GM21576 (cell line): ENCODE measurements around the gene ARSG.
"Not testable (repeated sequence)": the region's sequence is repeated elsewhere in the genome, so short reads cannot be mapped to it uniquely, and the experiment has no call there.

Source experiments
- ATAC-seq: cut with Tn5 transposase; IDR thresholded peaks from one replicate; pipeline ENCODE4 v1.9.1; 2021; ENCODE audit warnings: mild to moderate bottlenecking, moderate library complexity; ENCODE audit not compliant: unreplicated experiment

The ARSG gene

DNA sequence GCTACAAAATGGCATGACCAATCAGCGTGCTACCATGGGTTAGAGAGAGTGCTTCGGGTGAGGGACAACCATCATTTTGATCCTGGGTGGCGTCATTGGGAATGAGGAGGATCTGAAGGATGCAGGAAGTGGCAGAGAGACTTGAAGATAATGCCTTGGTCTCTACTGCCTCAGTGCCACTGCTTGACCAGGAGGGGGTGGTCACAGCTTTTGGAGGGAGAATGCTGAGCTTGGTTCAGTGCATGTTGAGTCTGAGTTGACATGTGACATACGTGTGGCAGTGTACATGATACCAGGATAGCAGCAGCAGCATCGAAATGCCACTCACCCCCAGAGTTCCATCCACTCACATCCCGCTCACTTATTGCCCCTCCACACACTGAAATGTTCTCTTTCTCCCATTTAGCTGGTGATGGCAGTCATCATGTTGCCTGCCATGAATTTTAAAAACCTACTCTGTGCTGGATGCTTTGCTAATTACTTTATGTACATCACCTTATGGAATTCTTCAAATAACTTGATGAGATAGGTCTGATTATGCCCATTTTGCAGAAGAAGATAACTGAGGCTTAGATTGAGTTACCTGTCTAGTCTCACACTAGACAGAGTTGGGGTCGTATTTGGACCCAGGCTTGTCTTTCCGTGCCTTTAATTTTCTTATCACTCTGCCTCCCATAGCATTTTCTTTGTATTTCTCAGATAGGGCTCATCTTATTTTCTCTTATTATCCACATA lies 36.7 kb downstream of the ARSG start:
- no peak for ATAC-seq

DNA sequence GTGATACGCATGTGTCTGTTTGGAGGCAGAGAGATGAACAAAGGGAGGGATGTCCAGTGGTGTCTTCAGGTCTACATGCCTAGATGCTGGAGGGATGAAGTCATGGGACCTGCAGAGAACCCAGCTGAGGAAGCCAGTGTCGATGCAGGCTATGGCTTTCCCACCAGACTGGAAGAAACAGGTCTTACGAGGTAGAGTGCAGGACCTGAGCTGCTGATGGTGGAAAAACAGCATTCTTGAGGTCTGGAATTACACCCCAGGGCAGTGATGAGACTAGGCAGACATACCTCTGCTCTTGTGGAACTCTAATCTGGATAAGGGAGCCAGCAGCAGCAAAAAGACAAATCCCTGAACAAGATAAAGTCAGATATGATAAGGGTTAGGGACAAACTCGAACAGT lies 37.4 kb downstream of the ARSG start:
- no peak for ATAC-seq

DNA sequence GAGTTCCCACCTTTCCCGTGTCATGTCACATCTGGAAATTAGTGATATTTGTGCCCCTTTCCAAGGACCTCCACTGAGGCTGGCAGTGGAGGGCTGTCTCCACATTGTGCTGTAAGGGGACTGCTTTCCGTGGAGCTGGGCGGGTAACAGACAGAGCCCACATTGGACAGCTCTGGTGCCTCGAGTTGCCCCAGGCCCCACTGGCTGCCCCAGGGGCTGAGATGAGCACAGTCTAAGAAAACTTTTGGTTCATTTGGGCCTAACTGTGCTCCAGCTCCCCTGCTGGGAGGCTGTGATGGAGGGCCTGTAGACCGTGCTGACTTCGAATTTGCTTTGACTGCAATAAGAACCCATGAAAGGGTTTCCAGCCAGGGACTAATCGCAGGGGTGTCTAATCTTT lies 38.0 kb downstream of the ARSG start:
- ATAC-seq, result no peak

DNA sequence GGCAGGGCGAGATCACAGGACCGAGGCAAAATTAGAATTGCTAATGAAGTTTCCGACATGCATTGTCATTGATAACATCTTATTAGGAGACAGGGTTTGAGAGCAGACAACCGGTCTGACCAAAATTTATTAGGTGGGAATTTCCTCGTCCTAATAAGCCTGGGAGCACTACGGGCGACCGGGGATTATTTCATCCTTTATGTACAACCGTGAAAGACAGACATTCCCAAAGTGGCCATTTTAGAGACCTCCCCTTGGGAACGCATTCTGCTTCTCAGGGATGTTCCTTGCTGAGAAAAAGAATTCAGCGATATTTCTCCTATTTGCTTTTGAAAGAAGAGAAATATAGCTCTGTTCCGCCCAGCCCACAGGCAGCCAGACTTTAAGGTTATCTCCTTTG lies 40.6 kb downstream of the ARSG start:
- not testable (repeated sequence) for ATAC-seq

DNA sequence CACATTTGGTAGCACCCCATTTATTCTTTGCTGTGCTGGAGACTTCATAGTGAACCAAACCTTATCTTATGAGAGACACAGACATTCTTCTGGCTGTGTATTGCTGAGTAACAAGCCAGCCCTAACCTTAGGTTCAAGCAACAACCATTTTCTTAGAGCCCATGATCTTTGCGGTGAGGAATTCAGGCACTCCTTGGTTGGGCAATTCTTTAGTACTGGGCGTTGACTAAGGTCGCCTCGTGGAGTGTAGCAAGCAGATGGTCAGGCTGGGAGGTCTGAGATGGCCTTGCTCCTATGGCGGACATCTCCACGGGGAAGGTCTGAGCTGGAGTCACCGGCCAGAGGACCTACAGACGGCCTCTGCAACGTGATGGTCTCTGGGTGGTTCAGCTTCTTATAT lies 43.1 kb downstream of the ARSG start:
- ATAC-seq, result no peak

DNA sequence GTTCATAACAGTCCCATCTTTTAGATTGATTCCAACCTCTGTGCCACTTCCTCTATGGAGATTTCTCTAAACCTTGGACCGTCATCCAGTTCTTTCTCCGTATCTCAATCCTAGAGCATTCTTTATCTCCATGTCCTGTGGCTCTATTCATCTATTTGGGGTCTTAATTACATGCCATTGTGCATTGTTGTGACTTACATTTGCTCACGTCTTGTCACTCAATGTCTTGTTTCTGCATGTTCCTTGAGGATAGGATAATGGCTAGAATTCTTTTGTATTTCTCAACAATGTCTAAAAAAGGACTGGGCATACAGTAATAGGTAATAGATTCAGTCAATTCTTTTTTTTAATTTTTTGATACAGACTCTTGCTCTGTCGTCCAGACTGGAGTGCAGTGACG lies 50.2 kb downstream of the ARSG start:
- ATAC-seq, result no peak

DNA sequence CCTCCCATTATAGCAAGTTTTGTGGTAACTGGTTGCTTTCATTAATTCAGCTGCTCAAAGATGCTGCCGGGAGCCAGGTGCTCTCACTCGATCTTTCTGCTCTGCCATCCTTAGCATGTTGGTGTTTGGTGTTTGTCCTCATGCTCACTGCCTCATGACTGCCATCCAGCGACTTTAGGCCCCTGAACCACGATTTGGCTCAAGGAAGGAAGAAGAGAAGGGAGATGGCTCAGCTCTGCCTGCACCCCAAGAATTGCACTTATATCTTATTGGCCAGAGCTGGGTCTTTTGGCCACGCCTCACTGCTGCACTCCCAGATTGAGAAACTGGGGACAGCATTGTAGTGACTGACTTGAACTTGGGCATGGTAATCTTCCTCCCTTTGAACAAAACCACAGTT lies 52.7 kb downstream of the ARSG start:
- ATAC-seq, result no peak

DNA sequence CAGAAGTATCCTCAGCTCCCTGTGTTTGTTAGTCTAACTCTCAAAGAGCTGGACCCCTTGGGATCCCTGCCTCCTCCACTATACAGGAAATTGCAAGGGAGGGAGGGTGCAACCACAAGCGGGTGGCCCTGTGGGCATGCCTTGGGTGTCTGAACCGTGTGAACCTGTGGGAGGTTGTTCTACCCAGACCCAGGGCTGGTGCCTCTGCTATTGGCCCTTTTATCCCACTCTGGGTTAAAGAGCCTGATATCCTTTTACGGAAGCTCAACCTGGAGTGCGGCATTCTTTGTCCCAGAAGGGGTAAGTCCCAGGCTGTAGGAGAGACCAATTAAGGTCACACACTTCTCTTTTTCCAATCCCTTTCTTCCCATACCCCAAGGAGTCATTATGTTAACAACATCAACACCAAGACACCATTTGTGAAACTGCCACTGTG lies 53.4 kb downstream of the ARSG start:
- ATAC-seq, result no peak

DNA sequence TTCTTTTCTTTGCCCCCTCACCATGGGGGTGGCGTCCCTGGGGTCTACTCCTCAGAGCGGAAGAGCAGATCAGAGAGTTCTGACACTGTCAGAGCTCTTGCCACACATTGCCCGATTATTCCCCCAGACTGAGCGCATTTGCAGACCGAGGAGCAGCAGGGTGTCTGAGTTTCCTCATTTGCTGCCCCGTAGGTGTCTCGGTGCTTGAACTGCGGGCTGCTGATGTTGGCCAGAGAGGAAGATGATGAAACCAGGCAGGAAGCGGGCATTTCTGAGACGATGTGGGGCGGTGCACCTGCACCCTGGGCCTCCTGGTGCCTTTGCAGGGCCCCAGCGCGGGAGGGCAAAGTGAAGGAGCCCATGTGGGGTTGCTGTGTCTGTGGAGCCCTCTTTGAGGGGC lies 55.2 kb downstream of the ARSG start:
- ATAC-seq, result peak; percentile 76

DNA sequence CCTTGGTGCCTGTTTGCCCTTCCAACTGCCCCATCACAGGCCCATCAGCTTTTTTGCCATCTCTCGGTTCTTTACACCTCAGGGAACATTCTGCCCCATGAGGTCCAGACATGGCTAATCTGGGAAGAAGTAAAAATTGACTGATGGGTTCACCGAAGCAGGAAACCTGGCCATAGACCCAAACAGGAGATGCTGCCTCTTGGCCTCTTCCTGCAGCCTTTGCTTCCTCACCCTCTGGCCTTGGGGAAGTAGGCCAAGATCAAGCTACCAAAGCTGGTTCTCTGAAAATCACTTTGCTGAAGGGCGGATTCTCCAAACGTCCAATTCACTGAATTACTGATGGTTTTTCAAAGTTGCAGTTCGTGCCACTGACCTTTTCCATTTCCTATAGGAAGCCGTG lies 56.1 kb downstream of the ARSG start:
- no peak for ATAC-seq

DNA sequence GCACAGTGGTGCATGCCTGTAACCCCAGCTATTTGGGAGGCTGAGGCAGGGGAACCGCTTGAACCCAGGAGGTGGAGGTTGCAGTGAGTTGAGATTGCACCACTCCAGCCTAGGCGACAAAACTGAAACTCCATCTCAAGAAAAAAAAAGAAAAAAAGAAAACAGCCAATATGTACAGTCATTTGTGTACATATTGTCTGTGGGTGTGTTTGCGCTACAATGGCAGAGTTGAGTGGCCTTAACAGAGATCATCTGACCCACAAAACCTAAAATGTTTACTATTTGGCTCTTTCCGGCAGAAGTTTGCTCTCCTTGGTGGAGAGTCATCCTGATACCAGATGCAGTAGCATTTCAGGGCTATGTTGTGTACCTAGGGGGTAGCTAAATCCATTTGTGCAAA lies 57.9 kb downstream of the ARSG start:
- peak; percentile 56 for ATAC-seq

DNA sequence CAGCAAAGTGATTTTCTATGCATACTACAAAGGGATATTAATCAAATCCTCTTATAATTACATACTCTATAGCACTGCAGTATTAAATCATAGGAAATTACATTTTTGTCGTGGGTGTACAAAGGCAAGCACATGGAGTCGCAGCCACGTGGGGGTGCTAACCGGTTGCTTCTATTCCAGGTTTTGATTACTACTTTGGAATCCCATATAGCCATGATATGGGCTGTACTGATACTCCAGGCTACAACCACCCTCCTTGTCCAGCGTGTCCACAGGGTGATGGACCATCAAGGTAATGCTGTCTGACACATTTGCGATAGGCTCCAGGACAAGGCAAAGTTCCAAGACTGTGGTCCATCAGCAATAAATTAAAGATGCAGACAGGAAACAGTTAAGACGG lies 60.1 kb downstream of the ARSG start:
- ATAC-seq, result no peak

DNA sequence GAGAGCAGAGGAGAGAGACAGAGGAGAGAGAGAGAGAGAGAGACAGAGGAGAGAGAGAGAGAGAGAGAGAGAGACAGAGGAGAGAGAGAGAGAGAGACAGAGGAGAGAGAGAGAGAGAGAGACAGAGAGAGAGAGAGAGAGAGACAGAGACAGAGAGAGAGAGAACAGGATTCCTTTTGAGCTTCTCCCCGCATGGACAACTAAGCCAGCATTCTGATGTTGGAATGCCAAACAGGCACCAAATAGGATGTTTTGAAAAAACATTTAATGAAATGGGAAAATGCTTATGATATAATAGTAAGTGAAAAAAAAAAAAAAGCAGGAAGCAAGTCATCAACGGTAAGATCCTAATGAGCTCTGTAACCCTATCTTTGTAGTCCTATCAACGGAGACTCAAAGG lies 60.7 kb downstream of the ARSG start:
- no peak for ATAC-seq

DNA sequence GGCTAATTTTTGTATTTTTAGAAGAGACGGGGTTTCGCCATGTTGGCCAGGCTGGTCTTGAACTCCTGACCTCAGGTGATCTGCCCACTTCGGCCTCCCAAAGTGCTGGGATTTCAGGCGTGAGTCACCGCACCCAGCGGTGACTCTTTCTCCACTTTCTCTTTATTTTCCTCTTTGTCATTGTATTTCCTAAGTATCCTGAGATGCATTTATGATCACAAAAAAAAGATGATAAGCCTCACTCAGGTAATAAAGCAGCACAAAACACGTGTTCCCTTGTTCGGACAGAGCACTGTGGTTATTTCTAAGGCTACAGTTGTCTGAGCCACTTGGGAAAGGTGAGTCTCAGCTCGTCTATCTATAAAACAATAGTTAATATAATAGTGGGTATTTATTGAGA lies 61.4 kb downstream of the ARSG start:
- ATAC-seq, result not testable (repeated sequence)

DNA sequence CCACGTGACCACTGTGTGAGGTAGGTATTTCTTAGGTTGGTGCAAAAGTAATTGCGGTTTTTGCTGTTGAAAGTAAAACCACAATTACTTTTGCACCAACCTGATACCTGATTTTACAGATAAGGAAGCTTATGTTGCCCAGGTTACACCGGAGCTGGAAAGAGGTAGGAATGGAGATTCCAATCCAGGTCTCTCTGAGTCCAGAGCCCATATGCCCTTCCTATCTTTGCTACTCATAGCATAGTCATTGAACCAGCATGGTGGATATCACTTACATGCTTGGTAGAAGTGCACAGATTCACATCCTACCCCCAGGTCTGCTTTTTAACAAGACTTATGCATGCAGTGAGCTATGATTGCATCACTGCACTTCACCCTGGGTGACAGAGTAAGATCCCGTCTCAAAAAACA lies 61.8 kb downstream of the ARSG start:
- ATAC-seq, result no peak

DNA sequence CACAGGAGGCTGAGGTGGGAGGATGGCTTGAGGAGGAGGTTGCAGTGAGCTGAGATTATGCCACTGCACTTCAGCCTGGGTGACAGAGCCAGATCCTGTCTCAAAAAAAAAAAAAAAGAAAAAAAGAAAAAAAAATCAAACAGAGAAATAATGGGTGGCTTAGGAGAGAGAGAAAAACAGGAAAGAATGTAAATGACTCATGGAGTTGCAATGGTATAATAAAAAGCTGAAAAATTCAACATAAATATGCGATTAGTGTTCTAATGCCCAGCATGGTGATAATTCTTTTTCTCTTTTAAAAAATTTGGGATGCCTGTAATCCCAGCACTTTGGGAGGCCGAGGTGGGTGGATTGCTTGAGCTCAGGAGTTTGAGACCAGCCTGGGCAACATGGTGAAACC lies 63.0 kb downstream of the ARSG start:
- not testable (repeated sequence) for ATAC-seq

DNA sequence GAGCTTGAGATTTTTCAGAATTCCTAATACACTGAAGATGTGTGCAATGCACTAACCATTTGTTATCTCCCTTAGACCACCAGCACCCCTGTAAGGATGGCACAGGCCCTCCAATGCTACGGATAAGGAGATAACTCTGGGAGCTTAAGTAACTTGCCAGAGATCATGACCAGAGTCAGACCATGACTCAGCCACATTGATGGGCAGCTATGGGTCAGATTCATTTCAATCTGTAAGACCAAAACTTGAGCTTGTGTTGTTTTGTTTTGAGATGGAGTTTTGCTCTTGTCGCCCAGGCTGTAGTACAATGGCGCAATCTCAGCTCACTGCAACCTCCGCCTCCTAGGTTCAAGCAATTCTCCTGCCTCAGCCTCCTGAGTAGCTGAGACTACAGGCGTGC lies 63.8 kb downstream of the ARSG start:
- not testable (repeated sequence) for ATAC-seq

DNA sequence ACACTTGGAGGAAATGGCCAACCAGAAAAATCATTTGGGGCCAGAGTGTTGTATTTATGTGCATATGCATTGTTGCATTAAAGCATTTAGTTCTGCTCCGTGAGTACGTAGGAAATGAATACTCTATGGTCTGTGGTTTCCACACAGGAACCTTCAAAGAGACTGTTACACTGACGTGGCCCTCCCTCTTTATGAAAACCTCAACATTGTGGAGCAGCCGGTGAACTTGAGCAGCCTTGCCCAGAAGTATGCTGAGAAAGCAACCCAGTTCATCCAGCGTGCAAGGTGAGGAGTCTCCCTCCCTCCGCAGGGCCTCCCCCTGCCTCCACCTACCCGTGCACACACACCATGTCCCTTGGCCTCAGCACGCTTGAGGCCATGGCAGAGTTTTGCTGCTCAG lies 65.2 kb downstream of the ARSG start:
- peak; percentile 90 for ATAC-seq

DNA sequence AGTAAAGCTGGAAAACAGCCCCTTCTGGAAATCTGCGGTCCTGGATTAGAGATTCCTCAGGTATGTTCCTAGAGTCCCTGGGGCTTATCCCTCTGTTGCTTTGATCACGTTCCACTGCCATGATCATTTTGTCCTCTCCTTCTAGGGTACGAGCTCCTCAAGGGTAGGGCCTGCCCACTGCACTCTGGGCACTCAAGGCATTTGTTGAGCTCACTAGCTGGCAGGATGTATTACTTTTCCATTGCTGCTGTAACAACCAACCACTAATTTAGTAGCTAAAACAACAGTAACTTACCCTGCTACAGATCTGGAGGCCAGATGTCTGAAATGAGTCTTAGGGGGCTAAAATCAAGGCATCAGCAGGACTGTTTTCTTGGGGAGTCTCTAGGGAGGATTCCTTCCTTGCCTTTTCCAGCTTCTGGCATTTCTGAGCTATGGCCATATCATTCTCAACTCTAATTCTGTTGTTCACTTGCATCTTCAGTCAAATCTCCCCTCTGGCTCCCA lies 65.7 kb downstream of the ARSG start:
- no peak for ATAC-seq

DNA sequence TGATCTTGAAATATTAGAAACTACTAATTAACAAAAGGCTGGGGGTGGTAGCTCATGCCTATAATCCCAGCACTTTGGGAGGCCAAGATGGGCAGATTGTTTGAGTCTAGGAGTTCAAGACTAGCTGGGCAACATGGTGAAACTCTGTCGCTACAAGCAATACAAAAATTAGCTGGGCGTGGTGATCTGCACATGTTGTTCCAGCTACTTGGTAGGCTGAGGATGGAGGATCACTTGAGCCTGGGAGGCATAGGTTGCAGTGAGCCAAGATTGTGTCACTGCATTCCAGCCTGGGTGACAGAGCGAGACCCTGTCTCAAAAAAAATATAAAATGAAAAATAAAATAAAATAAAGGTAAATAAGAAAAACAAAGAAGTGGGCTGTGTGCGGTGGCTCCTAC lies 66.6 kb downstream of the ARSG start:
- ATAC-seq, result no peak

DNA sequence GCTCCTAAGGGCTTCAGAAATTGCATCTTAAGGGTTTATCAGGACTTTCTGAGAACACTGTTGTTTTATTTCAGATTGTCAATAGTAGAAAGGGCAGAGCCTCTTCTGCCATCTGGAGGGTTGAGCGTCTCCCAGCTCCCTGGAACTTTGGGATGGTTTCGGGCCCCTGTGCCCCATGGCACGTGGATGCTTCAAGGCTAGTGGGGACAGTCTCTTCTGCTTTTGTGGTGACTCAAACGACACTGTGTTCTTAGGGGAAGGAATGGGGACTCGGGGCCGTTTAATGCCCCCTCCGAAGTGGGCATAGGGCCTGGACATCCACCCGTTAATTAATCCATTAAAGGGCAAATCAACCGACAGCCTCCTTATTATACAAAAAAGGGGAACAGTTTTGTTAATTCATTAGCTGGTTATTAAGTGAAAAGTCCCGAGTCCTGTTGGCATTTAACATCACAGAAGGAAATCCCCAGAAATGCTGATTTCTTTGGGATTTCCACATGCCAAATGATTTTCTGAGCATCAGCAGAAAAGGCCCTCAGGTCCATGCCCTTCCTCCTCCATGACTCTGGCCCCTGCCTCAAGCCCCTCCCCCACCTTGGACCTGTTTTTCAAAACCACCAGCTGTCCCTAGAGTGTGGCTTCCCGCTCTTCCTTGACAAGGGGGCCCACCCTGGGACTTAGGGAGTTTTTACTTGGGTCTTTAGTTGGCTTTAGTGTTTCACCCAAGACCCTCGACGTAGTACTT lies 68.7 kb downstream of the ARSG start:
- ATAC-seq, result no peak

DNA sequence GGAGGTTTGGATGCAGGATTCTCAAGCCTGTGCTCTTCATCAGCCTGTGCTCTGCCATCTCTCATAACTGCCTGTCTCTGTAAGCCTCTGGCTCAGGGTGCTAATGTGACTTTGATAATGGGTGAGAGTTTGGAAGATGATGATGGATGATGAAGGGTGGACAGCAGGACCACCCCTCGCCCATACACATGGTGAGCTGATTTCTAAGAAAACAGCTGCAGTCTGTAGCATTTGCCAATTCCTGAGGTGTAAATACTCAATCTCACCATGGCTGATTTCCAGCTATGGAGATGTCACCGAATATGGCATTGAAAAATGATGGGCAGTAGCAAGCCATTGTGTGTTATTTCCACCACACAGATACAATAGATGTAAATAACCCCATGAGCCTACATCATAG lies 74.2 kb downstream of the ARSG start:
- ATAC-seq, result no peak
